GM06990 (cell line): ENCODE results near the gene CCDC134.
A peak's percentile ranks its signal among the peaks of the same experiment; 100 is the strongest.
"Not testable (repeated sequence)": the region's sequence is repeated elsewhere in the genome, so short reads cannot be mapped to it uniquely, and the experiment has no call there.

ENCODE experiments used
- DNase-seq: peaks from one replicate; pipeline ENCODE4 v3.0.0-alpha.2; 2011; ENCODE audit not compliant: insufficient read length; ENCODE audit errors: extremely low read depth
- H3K27me3 ChIP-seq: replicated peaks from 2 replicates; pipeline ENCODE4 v1.6.0; 2011; ENCODE audit warnings: low read length; ENCODE audit not compliant: control insufficient read depth, insufficient read depth
- H3K36me3 ChIP-seq: 2 replicates; pipeline ENCODE4 v1.5.1; 2011; ENCODE audit warnings: low read length; ENCODE audit not compliant: control insufficient read depth, insufficient read depth
- H3K4me3 ChIP-seq: replicated peaks from 2 replicates; pipeline ENCODE4 v1.5.1; 2011; ENCODE audit warnings: low read depth, mild to moderate bottlenecking, control low read depth, low read length
- CTCF ChIP-seq: IDR thresholded peaks from 2 replicates; pipeline ENCODE4 v1.5.1; 2011; ENCODE audit warnings: low read length, control low read depth, mild to moderate bottlenecking, inconsistent platforms; ENCODE audit not compliant: insufficient read depth, poor library complexity, severe bottlenecking

CCDC134 gene

GRCh38 chr22:41831828-41832552, 31.5 kb downstream of the CCDC134 start:
- no peak for TF ChIP-seq CTCF
- H3K4me3 ChIP-seq = peak overlapping the region; percentile 83
- H3K36me3 ChIP-seq = peaks cover 9% of the 10 kb centered on the region
- DNase-seq = no peak
- H3K27me3 ChIP-seq = no peaks in the 10 kb centered on the region

- DNase-seq = peak; percentile 99
- no peaks in the 10 kb centered on the region for H3K27me3 ChIP-seq
- H3K4me3 ChIP-seq = peak within 1 kb of the TSS; percentile 95
- peaks cover 10% of the 10 kb centered on the region for H3K36me3 ChIP-seq
- TF ChIP-seq CTCF = peak; percentile 14
Measured at GRCh38 chr22:41832553-41833368, 32.3 kb downstream of the CCDC134 start, which contains the start of gene SREBF2. SREBF2 (plus strand) TSS chr22:41833105; CDS start chr22:41833271, 166 bp downstream.

- TF ChIP-seq CTCF = no peak
- H3K4me3 ChIP-seq = peak overlapping the region; percentile 95
- peaks cover 10% of the 10 kb centered on the region for H3K36me3 ChIP-seq
- DNase-seq = peak; percentile 83
- H3K27me3 ChIP-seq = no peaks in the 10 kb centered on the region
Measured at GRCh38 chr22:41833369-41834004, 33.0 kb downstream of the CCDC134 start.

- TF ChIP-seq CTCF = no peak
- H3K36me3 ChIP-seq = peaks cover 13% of the 10 kb centered on the region
- H3K27me3 ChIP-seq = no peaks in the 10 kb centered on the region
- DNase-seq = no peak
- H3K4me3 ChIP-seq = peak overlapping the region; percentile 95
Measured at GRCh38 chr22:41834005-41834944, 33.8 kb downstream of the CCDC134 start.

- not testable (repeated sequence) for DNase-seq, H3K4me3 ChIP-seq, H3K27me3 ChIP-seq
- peaks cover 13% of the 10 kb centered on the region for H3K36me3 ChIP-seq
Measured at GRCh38 chr22:41835462-41835861, 35.0 kb downstream of the CCDC134 start.
